Thoracic aorta (tissue), 2 donors: ENCODE data around the gene DUSP7. TPM values are rescaled to one million over a fixed set of nuclear protein-coding genes. Genes with fewer than 3 reads are reported as not detected.

Experiments
- ATAC-seq: fragments of 150-250 bp; one replicate; pipeline ENCODE4 v1.8.0; 2017; ENCODE audit warnings: low read depth; ENCODE audit not compliant: insufficient number of reproducible peaks, low FRiP score
- DNase-seq: peaks from one replicate; pipeline ENCODE4 v3.0.0-alpha.2; 2020; ENCODE audit warnings: low spot score
- H3K27ac ChIP-seq, 2 donors: fragments of 200-600 bp; sonication (generic); 1 replicate in 1 of 2; 2 replicates in 1 of 2; pipeline ENCODE4 v1.5.1; 2016; ENCODE audit warnings: mild to moderate bottlenecking in 2 of 2, moderate library complexity in 2 of 2
- H3K27me3 ChIP-seq: fragments of 200-600 bp; sonication (generic); replicated peaks from 2 replicates; pipeline ENCODE4 v1.6.0; 2016; ENCODE audit warnings: mild to moderate bottlenecking; ENCODE audit not compliant: insufficient read depth
- H3K36me3 ChIP-seq: fragments of 200-600 bp; sonication (generic); one replicate; pipeline ENCODE4 v1.5.1; 2016
- H3K4me1 ChIP-seq, 2 donors: fragments of 200-600 bp; sonication (generic); 1 replicate in 1 of 2; 2 replicates in 1 of 2; pipeline versions ENCODE4 v1.5.1 to v1.6.0; 2016; ENCODE audit warnings: low read depth in 2 of 2, mild to moderate bottlenecking in 1 of 2; ENCODE audit not compliant: control insufficient read depth in 1 of 2
- H3K4me3 ChIP-seq: fragments of 200-600 bp; sonication (generic); 2 replicates; pipeline ENCODE4 v1.5.1; 2016; ENCODE audit warnings: mild to moderate bottlenecking
- H3K9me3 ChIP-seq: fragments of 200-600 bp; sonication (generic); 2 replicates; pipeline ENCODE4 v1.5.1; 2016
- CTCF ChIP-seq: fragments of 200-600 bp; sonication (generic); IDR thresholded peaks from one replicate; pipeline ENCODE4 v1.5.1; 2019; ENCODE audit warnings: antibody characterized with exemption
- total RNA-seq, 2 donors: library from RNA; depleted of rRNA; stranded (reverse); fragments of >200 nt; gene quantifications; one replicate each; pipeline versions ENCODE4 v1.1.0 to v1.2.3, GENCODE V29; 2016

DUSP7 gene
- total RNA-seq, 2 donors from 2014 or later, result 41.1 to 42.2 TPM

DNA sequence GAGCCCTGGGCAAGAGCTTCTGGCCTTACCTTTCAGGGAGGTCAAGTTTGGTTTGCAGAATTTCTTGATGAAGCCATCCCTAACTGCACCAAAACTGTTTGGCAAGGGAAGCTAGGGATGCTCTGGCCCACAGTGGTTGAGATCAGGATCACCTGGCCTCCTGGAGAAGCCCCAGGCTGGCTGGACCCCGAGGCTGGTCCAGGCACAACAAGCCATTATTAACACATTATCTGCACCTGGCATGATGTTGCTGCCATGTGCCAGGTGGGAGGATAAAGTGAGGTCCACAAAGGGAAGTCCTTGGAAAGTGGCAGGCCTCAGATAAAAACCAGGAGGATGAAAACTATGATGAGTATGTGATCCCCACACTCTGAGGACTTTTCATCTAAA, 35.9 kb upstream of the DUSP7 start:
- Histone ChIP-seq H3K4me3 (no peak overlapping the region), H3K9me3 (no peaks in the 10 kb centered on the region), H3K36me3 (no peaks in the 10 kb centered on the region), H3K27me3 (no peaks in the 10 kb centered on the region), H3K4me1 (peaks cover 36 to 58% of the 10 kb centered on the region in 2 donors), H3K27ac (peak overlapping the region; percentile 93 to 95)
- TF ChIP-seq CTCF, result no peak
- DNase-seq, result no peak
- no peak for ATAC-seq

- no peak overlapping the region for H3K4me3 ChIP-seq
- ATAC-seq (no peak), DNase-seq (no peak)
- H3K36me3 ChIP-seq, result no peaks in the 10 kb centered on the region
- no peaks in the 10 kb centered on the region for H3K9me3 ChIP-seq
- H3K27me3 ChIP-seq, result no peaks in the 10 kb centered on the region
- H3K27ac ChIP-seq, result peak overlapping the region; percentile 93 to 95
- no peak for TF ChIP-seq CTCF
- peaks cover 36 to 63% of the 10 kb centered on the region in 2 donors for H3K4me1 ChIP-seq
These were observed 35.4 kb upstream of the DUSP7 start for GRCh38 chr3:52091586-52092270.

DNA sequence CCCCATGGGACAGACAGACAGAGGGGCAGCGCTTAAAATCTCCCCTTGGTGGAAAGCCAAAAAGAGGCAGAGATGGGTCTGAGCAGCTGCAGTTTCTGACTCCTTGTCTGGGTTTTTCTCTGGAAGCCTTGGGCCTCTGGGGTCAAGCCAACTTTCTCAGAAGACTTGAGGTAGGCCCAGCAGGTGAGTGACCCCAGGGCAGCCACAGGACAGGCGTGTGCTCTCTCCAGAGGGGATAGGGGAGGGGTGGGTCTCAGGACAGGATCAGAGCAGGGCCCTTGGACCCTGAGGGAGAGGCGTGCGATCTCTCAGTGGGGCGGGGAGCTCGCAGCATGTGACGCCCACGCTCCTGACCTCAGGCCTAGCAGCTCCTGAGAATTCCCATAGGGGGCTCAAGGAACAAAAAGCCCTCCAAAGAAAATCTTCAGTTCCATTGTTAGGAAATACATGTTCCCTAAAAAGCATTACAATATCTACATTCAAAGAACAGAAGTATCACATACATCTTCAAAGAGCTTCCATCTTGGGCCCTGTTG, 34.6 kb upstream of the DUSP7 start:
- peak overlapping the region; percentile 93 to 95 for H3K27ac ChIP-seq
- DNase-seq (no peak), ATAC-seq (no peak)
- no peaks in the 10 kb centered on the region for H3K27me3 ChIP-seq
- H3K9me3 ChIP-seq, result no peaks in the 10 kb centered on the region
- no peak for TF ChIP-seq CTCF
- peaks cover 36 to 63% of the 10 kb centered on the region in 2 donors for H3K4me1 ChIP-seq
- no peaks in the 10 kb centered on the region for H3K36me3 ChIP-seq
- no peak overlapping the region for H3K4me3 ChIP-seq

DNA sequence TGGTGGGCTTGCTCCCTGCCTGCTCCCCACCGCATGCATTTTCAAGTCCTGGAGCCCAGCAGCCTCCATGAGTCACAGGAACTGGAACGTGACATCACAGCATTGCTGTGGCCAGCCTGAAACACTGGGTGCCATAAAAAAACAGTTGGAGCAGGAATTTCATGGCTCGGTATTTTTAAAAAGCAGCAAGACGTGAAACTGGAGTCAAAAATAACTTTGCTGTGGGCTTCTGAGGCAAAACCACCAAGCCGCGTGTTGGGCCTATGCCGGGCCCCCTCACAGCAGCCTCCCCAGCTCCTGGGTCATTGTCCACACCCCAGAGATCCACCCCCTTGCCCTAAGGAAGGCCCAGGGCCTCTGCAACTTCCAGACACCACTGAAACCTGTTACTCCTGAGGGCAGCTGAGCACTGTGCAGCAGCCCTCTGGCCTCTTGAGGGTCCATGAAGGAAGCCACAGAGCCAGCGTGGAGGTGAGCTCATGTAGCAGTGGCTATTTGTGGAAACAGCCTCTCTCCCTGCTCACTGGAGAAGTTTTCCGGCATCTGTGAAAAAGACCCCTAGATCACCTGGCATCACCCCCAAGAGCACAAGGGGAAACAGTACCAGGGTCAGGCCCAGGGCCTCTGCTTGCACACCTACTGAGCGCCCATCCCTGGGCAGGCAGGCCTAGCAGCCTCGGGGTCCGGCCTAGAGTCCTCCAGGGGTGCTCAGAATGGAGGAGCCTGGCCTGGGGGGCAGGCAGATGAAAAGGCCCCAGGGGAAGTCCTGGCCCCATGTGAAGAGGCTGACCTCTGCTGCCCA, 34.0 kb upstream of the DUSP7 start:
- ATAC-seq, result peak; percentile 78
- Histone ChIP-seq H3K4me3 (no peak overlapping the region), H3K36me3 (no peaks in the 10 kb centered on the region), H3K27me3 (no peaks in the 10 kb centered on the region), H3K4me1 (peaks cover 36 to 63% of the 10 kb centered on the region in 2 donors), H3K27ac (peak overlapping the region; percentile 93 to 95), H3K9me3 (no peaks in the 10 kb centered on the region)
- no peak for TF ChIP-seq CTCF
- DNase-seq, result peak; percentile 45

DNA sequence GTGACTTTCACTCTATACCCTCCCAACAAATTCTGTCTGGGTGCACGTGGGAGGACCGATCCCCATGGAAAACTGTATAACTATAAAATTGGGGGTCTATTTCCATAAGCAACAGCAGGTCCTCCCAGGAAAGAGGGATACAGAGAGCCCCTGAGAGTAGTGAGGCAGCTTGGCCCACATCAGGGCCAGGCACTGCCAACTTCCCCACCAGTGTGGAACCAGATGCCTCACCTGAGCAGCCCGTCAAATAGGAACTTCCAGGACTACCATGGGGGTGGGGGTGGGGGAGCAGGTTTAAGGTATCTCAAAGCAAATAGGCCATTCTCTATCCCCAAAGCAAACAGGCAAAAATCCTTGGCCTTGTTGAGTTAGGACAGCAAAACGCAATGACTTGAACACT, 33.3 kb upstream of the DUSP7 start:
- H3K4me3 ChIP-seq, result no peak overlapping the region
- ATAC-seq (no peak), DNase-seq (no peak)
- H3K9me3 ChIP-seq, result no peaks in the 10 kb centered on the region
- no peaks in the 10 kb centered on the region for H3K27me3 ChIP-seq
- no peaks in the 10 kb centered on the region for H3K36me3 ChIP-seq
- peaks cover 36 to 63% of the 10 kb centered on the region in 2 donors for H3K4me1 ChIP-seq
- peak overlapping the region; percentile 93 to 95 for H3K27ac ChIP-seq
- TF ChIP-seq CTCF, result no peak
